ENCODE measurements around the gene GRN. TPM values are rescaled to one million over a fixed set of nuclear protein-coding genes. Genes with fewer than 3 reads are reported as not detected.
A peak's percentile ranks its signal among the peaks of the same experiment; 100 is the strongest.

GRN gene
- total RNA-seq, 4 donors from 2014 or later: 101 to 178 (median 120) TPM

- DNase-seq: peak in 1 of 2 donors; percentile 47
- Histone ChIP-seq H3K4me3 (no peak overlapping the region), H3K4me1 (no peaks in the 10 kb centered on the region), H3K27ac (no peak overlapping the region), H3K9me3 (no peaks in the 10 kb centered on the region), H3K27me3 (no peaks in the 10 kb centered on the region), H3K36me3 (no peaks in the 10 kb centered on the region)
- intact Hi-C loops (cut with DNase I; ENCODE audit: low total_unique reads): no loop called here
- peak; percentile 32 to 64 (median 55) for TF ChIP-seq CTCF (IDR thresholded peaks at IDR 0.05)
- TF ChIP-seq POLR2A (IDR thresholded peaks at IDR 0.05): no peak
These were observed 5.7 kb downstream of the GRN start for GRCh38 chr17:44350733-44351226.

- Histone ChIP-seq H3K27me3 (no peaks in the 10 kb centered on the region), H3K4me3 (no peak overlapping the region), H3K9me3 (no peaks in the 10 kb centered on the region), H3K36me3 (no peaks in the 10 kb centered on the region), H3K27ac (no peak overlapping the region), H3K4me1 (no peaks in the 10 kb centered on the region)
- no peak for TF ChIP-seq POLR2A (IDR thresholded peaks at IDR 0.05)
- TF ChIP-seq CTCF (IDR thresholded peaks at IDR 0.05): no peak
- DNase-seq: no peak
- intact Hi-C loops (cut with DNase I; ENCODE audit: low total_unique reads): no loop called here
These were observed 6.4 kb downstream of the GRN start for GRCh38 chr17:44351464-44351863.

GRCh38 chr17:44351961-44352827, 7.1 kb downstream of the GRN start:
- TF ChIP-seq POLR2A (IDR thresholded peaks at IDR 0.05): no peak
- TF ChIP-seq CTCF (IDR thresholded peaks at IDR 0.05): no peak
- H3K36me3 ChIP-seq: no peaks in the 10 kb centered on the region
- H3K4me1 ChIP-seq: no peaks in the 10 kb centered on the region
- H3K4me3 ChIP-seq: no peak overlapping the region
- H3K27ac ChIP-seq: no peak overlapping the region
- no peaks in the 10 kb centered on the region for H3K9me3 ChIP-seq
- peak in 1 of 2 donors; percentile 20 for DNase-seq
- H3K27me3 ChIP-seq: no peaks in the 10 kb centered on the region
- intact Hi-C loops (cut with DNase I; ENCODE audit: low total_unique reads): no loop called here

GRCh38 chr17:44352828-44353671, 7.9 kb downstream of the GRN start:
- H3K36me3 ChIP-seq: no peaks in the 10 kb centered on the region

More at GRCh38 chr17:44352828-44353671, 7.9 kb downstream of the GRN start:
- Histone ChIP-seq H3K27me3 (no peaks in the 10 kb centered on the region), H3K4me1 (no peaks in the 10 kb centered on the region), H3K4me3 (peak overlapping the region in 1 of 2 donors; percentile 45), H3K9me3 (no peaks in the 10 kb centered on the region), H3K27ac (peak overlapping the region; percentile 60 to 77)
- DNase-seq: no peak
- intact Hi-C loops (cut with DNase I; ENCODE audit: low total_unique reads): no loop called here
- no peak for TF ChIP-seq CTCF (IDR thresholded peaks at IDR 0.05)
- no peak for TF ChIP-seq POLR2A (IDR thresholded peaks at IDR 0.05)
